Stomach (tissue), 4 donors: Measurements from ENCODE around the gene SUSD4.

Source experiments
- CTCF ChIP-seq, 7 experiments: fragments of 450-650 bp in 4 of 7; fragments of 200-600 bp in 3 of 7; sonication (generic) in 3 of 7; IDR thresholded peaks; one replicate each; pipeline ENCODE4 v1.5.1; 2016 to 2019; ENCODE audit warnings: antibody characterized with exemption in 7 of 7, control low read depth in 2 of 7, mild to moderate bottlenecking in 1 of 7
- EP300 ChIP-seq: sonication (generic); formaldehyde crosslinking; IDR thresholded peaks from one replicate; pipeline ENCODE4 v1.6.1; 2017; ENCODE audit warnings: antibody characterized with exemption
- POLR2A ChIP-seq, 4 donors: fragments of 450-650 bp; IDR thresholded peaks; one replicate each; pipeline ENCODE4 v1.6.1; 2016; ENCODE audit warnings: antibody characterized with exemption in 4 of 4, control low read depth in 2 of 4, mild to moderate bottlenecking in 1 of 4, moderate library complexity in 1 of 4
- POLR2AphosphoS5 ChIP-seq, 3 donors: sonication (generic); formaldehyde crosslinking; IDR thresholded peaks; one replicate each; pipeline ENCODE4 v1.6.1; 2016; ENCODE audit warnings: antibody characterized with exemption in 3 of 3

DNA sequence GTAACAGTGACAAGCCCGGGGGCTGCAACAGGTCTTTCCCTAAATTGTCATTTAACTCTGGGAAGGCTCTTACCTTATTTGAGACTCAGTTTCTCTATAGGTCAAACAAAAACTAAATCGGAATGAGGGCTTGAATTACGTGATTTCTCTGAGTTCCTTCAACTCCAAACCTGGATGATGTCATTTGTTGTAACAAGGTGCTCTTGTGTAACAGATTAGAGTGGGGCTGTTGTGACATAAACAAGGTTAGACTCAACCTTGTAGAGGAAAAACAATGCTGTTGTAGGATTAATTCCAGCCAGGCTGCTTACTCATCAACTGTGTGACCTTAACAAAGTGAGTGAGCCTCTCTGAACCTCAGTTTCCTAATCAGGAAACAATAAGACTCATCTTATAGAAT lies 74.4 kb downstream of the SUSD4 start:
- TF ChIP-seq POLR2AphosphoS5 (IDR thresholded peaks at IDR 0.05) (no peak), CTCF (IDR thresholded peaks at IDR 0.05) (no peak), EP300 (no peak), POLR2A (IDR thresholded peaks at IDR 0.05) (no peak)
